HEK293 (cell line): ENCODE measurements around the gene NUDT3.

ENCODE experiments used
- CTCF ChIA-PET: fragments of 350-600 bp; formaldehyde crosslinking; extraction: SDS; loops from one replicate; lab custom pipeline; 2021; ENCODE audit warnings: antibody characterized with exemption; lab: Yijun Ruan, JAX
- POLR2A ChIA-PET: fragments of 300-600 bp; formaldehyde crosslinking; extraction: SDS; loops from one replicate; lab custom pipeline; 2020; ENCODE audit warnings: antibody characterized with exemption, inconsistent platforms; lab: Yijun Ruan, JAX
- H3K27ac ChIP-seq: fragments of 200-500 bp; sonication (Bioruptor generic); 2 replicates; pipeline ENCODE4 v1.5.1; 2014; ENCODE audit warnings: low read depth, low read length, control low read depth, inconsistent platforms; ENCODE audit errors: extremely low read depth
- H3K36me3 ChIP-seq, 2 experiments: fragments of 200-500 bp in 1 of 2; sonication (Bioruptor generic) in 1 of 2; 1 replicate in 1 of 2; 2 replicates in 1 of 2; pipeline ENCODE4 v1.5.1; 2014 to 2017; ENCODE audit warnings: inconsistent platforms in 2 of 2, low read length in 2 of 2; ENCODE audit not compliant: control insufficient read depth in 2 of 2, insufficient read depth in 1 of 2
- H3K4me1 ChIP-seq: fragments of 200-500 bp; sonication (Bioruptor generic); 2 replicates; pipeline ENCODE4 v1.5.1; 2014; ENCODE audit warnings: mild to moderate bottlenecking, low read length, inconsistent platforms; ENCODE audit not compliant: control insufficient read depth, insufficient read depth
- H3K4me3 ChIP-seq: 2 replicates; pipeline ENCODE4 v1.5.1; 2011; ENCODE audit warnings: low read depth, mild to moderate bottlenecking, control low read depth, low read length, moderate library complexity
- H3K9me3 ChIP-seq: fragments of 200-500 bp; sonication (Bioruptor generic); 2 replicates; pipeline ENCODE4 v1.5.1; 2014; ENCODE audit warnings: low read depth, low read length, inconsistent platforms; ENCODE audit not compliant: control insufficient read depth, insufficient read depth
- FEZF1 ChIP-seq: fragments of 450-650 bp; formaldehyde crosslinking; IDR thresholded peaks from 2 replicates; pipeline ENCODE4 v1.5.1; 2016; ENCODE audit warnings: missing biosample characterization, missing genetic modification characterization
- GLIS1 ChIP-seq: fragments of 450-650 bp; formaldehyde crosslinking; IDR thresholded peaks from 2 replicates; pipeline ENCODE4 v1.5.1; 2016; ENCODE audit warnings: missing biosample characterization, missing genetic modification characterization
- KLF1 ChIP-seq: fragments of 450-650 bp; formaldehyde crosslinking; IDR thresholded peaks from 2 replicates; pipeline ENCODE4 v1.5.1; 2016; ENCODE audit warnings: missing biosample characterization, missing genetic modification characterization
- KLF7 ChIP-seq: fragments of 450-650 bp; formaldehyde crosslinking; IDR thresholded peaks from 2 replicates; pipeline ENCODE4 v1.5.1; 2016; ENCODE audit warnings: missing biosample characterization, missing genetic modification characterization, borderline replicate concordance
- OVOL3 ChIP-seq: fragments of 450-650 bp; formaldehyde crosslinking; IDR thresholded peaks from 2 replicates; pipeline ENCODE4 v1.5.1; 2016; ENCODE audit warnings: missing biosample characterization, missing genetic modification characterization
- SCRT1 ChIP-seq: fragments of 450-650 bp; formaldehyde crosslinking; IDR thresholded peaks from 2 replicates; pipeline ENCODE4 v1.5.1; 2016; ENCODE audit warnings: missing biosample characterization, missing genetic modification characterization, borderline replicate concordance
- YY1 ChIP-seq: fragments of 450-650 bp; formaldehyde crosslinking; IDR thresholded peaks from 2 replicates; pipeline ENCODE4 v1.5.1; 2018; ENCODE audit warnings: missing biosample characterization, missing genetic modification characterization
- YY2 ChIP-seq: fragments of 450-650 bp; formaldehyde crosslinking; IDR thresholded peaks from 2 replicates; pipeline ENCODE4 v1.5.1; 2016; ENCODE audit warnings: missing biosample characterization, missing genetic modification characterization
- ZEB2 ChIP-seq: fragments of 450-650 bp; formaldehyde crosslinking; IDR thresholded peaks from 2 replicates; pipeline ENCODE4 v1.5.1; 2016; ENCODE audit warnings: missing biosample characterization, missing genetic modification characterization
- ZNF10 ChIP-seq: fragments of 450-650 bp; formaldehyde crosslinking; IDR thresholded peaks from 2 replicates; pipeline ENCODE4 v1.5.1; 2017; ENCODE audit warnings: missing biosample characterization, missing genetic modification characterization
- ZNF155 ChIP-seq: fragments of 450-650 bp; formaldehyde crosslinking; IDR thresholded peaks from 2 replicates; pipeline ENCODE4 v1.5.1; 2016; ENCODE audit warnings: missing biosample characterization, missing genetic modification characterization
- ZNF175 ChIP-seq: fragments of 450-650 bp; formaldehyde crosslinking; IDR thresholded peaks from 2 replicates; pipeline ENCODE4 v1.5.1; 2016; ENCODE audit warnings: missing biosample characterization, missing genetic modification characterization
- ZNF184 ChIP-seq: fragments of 450-650 bp; IDR thresholded peaks from 2 replicates; pipeline ENCODE4 v1.5.1; 2018; ENCODE audit warnings: missing biosample characterization, mild to moderate bottlenecking, missing genetic modification characterization
- ZNF221 ChIP-seq: fragments of 450-650 bp; formaldehyde crosslinking; IDR thresholded peaks from 2 replicates; pipeline ENCODE4 v1.5.1; 2017; ENCODE audit warnings: missing biosample characterization, missing genetic modification characterization, borderline replicate concordance
- ZNF23 ChIP-seq: fragments of 450-650 bp; formaldehyde crosslinking; IDR thresholded peaks from 2 replicates; pipeline ENCODE4 v1.5.1; 2016; ENCODE audit warnings: missing biosample characterization, missing genetic modification characterization, borderline replicate concordance
- ZNF248 ChIP-seq: fragments of 450-650 bp; formaldehyde crosslinking; IDR thresholded peaks from 2 replicates; pipeline ENCODE4 v1.5.1; 2017; ENCODE audit warnings: missing biosample characterization, missing genetic modification characterization
- ZNF433 ChIP-seq: fragments of 450-650 bp; formaldehyde crosslinking; IDR thresholded peaks from 2 replicates; pipeline ENCODE4 v1.5.1; 2016; ENCODE audit warnings: missing biosample characterization, missing genetic modification characterization, low read depth
- ZNF48 ChIP-seq: fragments of 450-650 bp; formaldehyde crosslinking; IDR thresholded peaks from 2 replicates; pipeline ENCODE4 v1.5.1; 2016; ENCODE audit warnings: missing biosample characterization, missing genetic modification characterization
- ZNF585B ChIP-seq: fragments of 450-650 bp; formaldehyde crosslinking; IDR thresholded peaks from 2 replicates; pipeline ENCODE4 v1.5.1; 2016; ENCODE audit warnings: missing biosample characterization, missing genetic modification characterization
- ZNF629 ChIP-seq: fragments of 450-650 bp; formaldehyde crosslinking; IDR thresholded peaks from 2 replicates; pipeline ENCODE4 v1.5.1; 2017; ENCODE audit warnings: missing biosample characterization, missing genetic modification characterization
- ZNF670 ChIP-seq: fragments of 450-650 bp; formaldehyde crosslinking; IDR thresholded peaks from 2 replicates; pipeline ENCODE4 v1.5.1; 2016; ENCODE audit warnings: missing biosample characterization, missing genetic modification characterization, low read depth
- ZNF785 ChIP-seq: fragments of 450-650 bp; formaldehyde crosslinking; IDR thresholded peaks from 2 replicates; pipeline ENCODE4 v1.5.1; 2016; ENCODE audit warnings: missing biosample characterization, missing genetic modification characterization
- TF ChIP-seq, protein P1 (sequence below): fragments of 450-650 bp; formaldehyde crosslinking; IDR thresholded peaks from 2 replicates; pipeline ENCODE4 v1.5.1; 2016; ENCODE audit warnings: missing biosample characterization, missing genetic modification characterization
- TF ChIP-seq, protein P2 (sequence below): fragments of 450-650 bp; formaldehyde crosslinking; IDR thresholded peaks from 2 replicates; pipeline ENCODE4 v1.5.1; 2017; ENCODE audit warnings: missing biosample characterization, missing genetic modification characterization
- TF ChIP-seq, protein P3 (sequence below): fragments of 450-650 bp; formaldehyde crosslinking; IDR thresholded peaks from 2 replicates; pipeline ENCODE4 v1.5.1; 2016; ENCODE audit warnings: missing biosample characterization, missing genetic modification characterization, borderline replicate concordance
- TF ChIP-seq, protein P4 (sequence below): fragments of 450-650 bp; formaldehyde crosslinking; IDR thresholded peaks from 2 replicates; pipeline ENCODE4 v1.5.1; 2016; ENCODE audit warnings: missing biosample characterization, missing genetic modification characterization
- TF ChIP-seq, protein P5 (sequence below): fragments of 450-650 bp; formaldehyde crosslinking; IDR thresholded peaks from 2 replicates; pipeline ENCODE4 v1.5.1; 2016; ENCODE audit warnings: missing biosample characterization, missing genetic modification characterization

The NUDT3 gene

DNA sequence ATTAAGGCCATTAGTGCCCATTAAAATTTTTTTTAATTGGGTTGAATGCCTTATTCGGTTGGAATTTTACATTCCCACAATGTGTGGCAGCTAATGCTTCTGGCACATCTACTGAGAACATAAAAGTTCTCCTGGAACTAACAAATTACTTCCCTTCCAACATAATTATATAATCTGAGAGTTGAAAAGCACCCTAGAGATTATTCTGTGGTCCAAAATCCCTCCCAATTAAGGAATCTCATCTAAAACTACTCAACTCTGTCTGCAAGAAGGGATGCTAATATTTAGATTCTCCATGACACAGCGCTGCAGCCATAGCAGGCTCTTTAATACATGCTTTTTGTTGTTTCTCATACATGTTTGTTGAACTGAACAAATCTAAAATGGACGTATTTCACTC lies 4.0 kb downstream of the NUDT3 start:
- H3K27ac ChIP-seq: no peak overlapping the region
- H3K4me1 ChIP-seq: peaks cover 26% of the 10 kb centered on the region
- CTCF ChIA-PET: interaction anchor here (0.7 kb wide), 1 partner anchor 70 kb away, joined by 3 read pairs; no protein-coding TSS in a partner anchor
- TF ChIP-seq KLF7: no peak
- no peak overlapping the region for H3K4me3 ChIP-seq
- no peaks in the 10 kb centered on the region for H3K36me3 ChIP-seq
- no peaks in the 10 kb centered on the region for H3K9me3 ChIP-seq
- POLR2A ChIA-PET: no interaction called here

DNA sequence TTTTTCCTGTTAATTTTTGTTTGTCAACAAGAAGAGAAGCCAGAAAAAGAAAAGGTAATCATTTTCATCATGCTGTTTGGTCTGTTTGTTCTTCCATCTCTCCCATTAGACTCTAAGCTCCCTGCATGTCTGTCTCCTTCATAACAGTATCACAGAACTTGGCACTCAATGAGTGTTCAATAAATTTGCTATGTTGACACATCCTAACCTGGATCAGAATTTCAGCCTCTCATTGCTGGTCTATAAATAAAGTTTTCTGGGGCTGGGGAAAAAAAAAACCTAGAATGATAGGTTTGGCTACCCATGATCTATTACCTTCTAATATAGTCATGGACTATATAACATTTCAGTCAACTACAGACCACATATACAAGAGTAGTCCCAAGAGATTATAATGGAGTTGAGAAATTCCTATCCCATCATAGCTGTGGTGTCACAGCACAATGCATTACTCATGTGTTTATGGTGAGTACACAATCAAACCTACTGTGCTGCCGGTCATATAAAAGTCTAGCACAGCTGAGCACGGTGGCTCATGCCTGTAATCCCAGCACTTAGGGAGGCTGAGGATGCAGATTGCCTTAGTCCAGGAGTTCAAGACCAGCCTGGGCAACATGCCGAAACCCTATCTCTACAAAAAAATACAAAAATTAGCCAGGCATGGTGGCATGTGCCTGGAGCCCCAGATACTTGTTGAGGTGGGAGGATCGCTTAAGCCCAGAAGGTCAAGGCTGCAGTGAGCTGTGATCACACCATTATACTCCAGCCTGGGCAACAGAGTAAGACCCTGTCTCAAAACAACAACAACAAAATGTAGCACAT lies 5.9 kb downstream of the NUDT3 start:
- Histone ChIP-seq H3K36me3 (peaks cover 0 to 4% of the 10 kb centered on the region in 2 experiments; a peak in 1 of 3 replicates), H3K9me3 (no peaks in the 10 kb centered on the region), H3K4me3 (no peak overlapping the region), H3K27ac (no peak overlapping the region), H3K4me1 (peaks cover 26% of the 10 kb centered on the region)
- ChIA-PET CTCF (interaction anchor here (0.6 to 2.3 kb wide), 9 partner anchors 10 to 673 kb away, joined by 3 to 8 read pairs (median 4); no protein-coding TSS in a partner anchor), POLR2A (interaction anchor here (0.6 to 1.4 kb wide), 2 partner anchors 39 to 96 kb away, joined by 3 to 7 read pairs; partner anchors contain the start of gene RPS10)
- TF ChIP-seq, protein P1, sequence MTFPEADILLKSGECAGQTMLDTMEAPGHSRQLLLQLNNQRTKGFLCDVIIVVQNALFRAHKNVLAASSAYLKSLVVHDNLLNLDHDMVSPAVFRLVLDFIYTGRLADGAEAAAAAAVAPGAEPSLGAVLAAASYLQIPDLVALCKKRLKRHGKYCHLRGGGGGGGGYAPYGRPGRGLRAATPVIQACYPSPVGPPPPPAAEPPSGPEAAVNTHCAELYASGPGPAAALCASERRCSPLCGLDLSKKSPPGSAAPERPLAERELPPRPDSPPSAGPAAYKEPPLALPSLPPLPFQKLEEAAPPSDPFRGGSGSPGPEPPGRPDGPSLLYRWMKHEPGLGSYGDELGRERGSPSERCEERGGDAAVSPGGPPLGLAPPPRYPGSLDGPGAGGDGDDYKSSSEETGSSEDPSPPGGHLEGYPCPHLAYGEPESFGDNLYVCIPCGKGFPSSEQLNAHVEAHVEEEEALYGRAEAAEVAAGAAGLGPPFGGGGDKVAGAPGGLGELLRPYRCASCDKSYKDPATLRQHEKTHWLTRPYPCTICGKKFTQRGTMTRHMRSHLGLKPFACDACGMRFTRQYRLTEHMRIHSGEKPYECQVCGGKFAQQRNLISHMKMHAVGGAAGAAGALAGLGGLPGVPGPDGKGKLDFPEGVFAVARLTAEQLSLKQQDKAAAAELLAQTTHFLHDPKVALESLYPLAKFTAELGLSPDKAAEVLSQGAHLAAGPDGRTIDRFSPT (tag by site-specific recombination): peak; percentile 93
- TF ChIP-seq, protein P2, sequence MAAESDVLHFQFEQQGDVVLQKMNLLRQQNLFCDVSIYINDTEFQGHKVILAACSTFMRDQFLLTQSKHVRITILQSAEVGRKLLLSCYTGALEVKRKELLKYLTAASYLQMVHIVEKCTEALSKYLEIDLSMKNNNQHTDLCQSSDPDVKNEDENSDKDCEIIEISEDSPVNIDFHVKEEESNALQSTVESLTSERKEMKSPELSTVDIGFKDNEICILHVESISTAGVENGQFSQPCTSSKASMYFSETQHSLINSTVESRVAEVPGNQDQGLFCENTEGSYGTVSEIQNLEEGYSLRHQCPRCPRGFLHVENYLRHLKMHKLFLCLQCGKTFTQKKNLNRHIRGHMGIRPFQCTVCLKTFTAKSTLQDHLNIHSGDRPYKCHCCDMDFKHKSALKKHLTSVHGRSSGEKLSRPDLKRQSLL (tag by site-specific recombination): no peak
- TF ChIP-seq SCRT1 (tag by site-specific recombination) (no peak), ZNF184 (tag by site-specific recombination) (peak; percentile 54), ZNF10 (tag by site-specific recombination) (peak; percentile 41; the same call in 1 of the 2 replicates), ZNF23 (tag by site-specific recombination) (no peak), ZNF155 (tag by site-specific recombination) (no peak), ZNF670 (tag by site-specific recombination) (no peak), ZNF221 (peak; percentile 33; the same call in 1 of the 2 replicates), FEZF1 (tag by site-specific recombination) (0 out of 2 replicates have a peak, but pooled peaks have one; percentile 37), ZNF48 (tag by site-specific recombination) (no peak), YY2 (tag by site-specific recombination) (no peak), KLF1 (tag by site-specific recombination) (no peak), ZNF629 (tag by site-specific recombination) (peak; percentile 97), ZNF175 (tag by site-specific recombination) (no peak), YY1 (tag by site-specific recombination) (no peak), ZNF433 (no peak), ZNF785 (tag by site-specific recombination) (no peak), GLIS1 (no peak), ZNF585B (tag by site-specific recombination) (no peak), ZEB2 (tag by site-specific recombination) (peak; percentile 97), OVOL3 (tag by site-specific recombination) (no peak), ZNF248 (no peak)
- TF ChIP-seq, protein P3, sequence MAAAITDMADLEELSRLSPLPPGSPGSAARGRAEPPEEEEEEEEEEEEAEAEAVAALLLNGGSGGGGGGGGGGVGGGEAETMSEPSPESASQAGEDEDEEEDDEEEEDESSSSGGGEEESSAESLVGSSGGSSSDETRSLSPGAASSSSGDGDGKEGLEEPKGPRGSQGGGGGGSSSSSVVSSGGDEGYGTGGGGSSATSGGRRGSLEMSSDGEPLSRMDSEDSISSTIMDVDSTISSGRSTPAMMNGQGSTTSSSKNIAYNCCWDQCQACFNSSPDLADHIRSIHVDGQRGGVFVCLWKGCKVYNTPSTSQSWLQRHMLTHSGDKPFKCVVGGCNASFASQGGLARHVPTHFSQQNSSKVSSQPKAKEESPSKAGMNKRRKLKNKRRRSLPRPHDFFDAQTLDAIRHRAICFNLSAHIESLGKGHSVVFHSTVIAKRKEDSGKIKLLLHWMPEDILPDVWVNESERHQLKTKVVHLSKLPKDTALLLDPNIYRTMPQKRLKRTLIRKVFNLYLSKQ (tag by site-specific recombination): no peak
- TF ChIP-seq, protein P4, sequence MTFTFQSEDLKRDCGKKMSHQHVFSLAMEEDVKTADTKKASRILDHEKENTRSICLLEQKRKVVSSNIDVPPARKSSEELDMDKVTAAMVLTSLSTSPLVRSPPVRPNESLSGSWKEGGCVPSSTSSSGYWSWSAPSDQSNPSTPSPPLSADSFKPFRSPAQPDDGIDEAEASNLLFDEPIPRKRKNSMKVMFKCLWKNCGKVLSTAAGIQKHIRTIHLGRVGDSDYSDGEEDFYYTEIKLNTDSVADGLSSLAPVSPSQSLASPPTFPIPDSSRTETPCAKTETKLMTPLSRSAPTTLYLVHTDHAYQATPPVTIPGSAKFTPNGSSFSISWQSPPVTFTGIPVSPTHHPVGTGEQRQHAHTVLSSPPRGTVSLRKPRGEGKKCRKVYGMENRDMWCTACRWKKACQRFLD (tag by site-specific recombination): no peak
- TF ChIP-seq, protein P5, sequence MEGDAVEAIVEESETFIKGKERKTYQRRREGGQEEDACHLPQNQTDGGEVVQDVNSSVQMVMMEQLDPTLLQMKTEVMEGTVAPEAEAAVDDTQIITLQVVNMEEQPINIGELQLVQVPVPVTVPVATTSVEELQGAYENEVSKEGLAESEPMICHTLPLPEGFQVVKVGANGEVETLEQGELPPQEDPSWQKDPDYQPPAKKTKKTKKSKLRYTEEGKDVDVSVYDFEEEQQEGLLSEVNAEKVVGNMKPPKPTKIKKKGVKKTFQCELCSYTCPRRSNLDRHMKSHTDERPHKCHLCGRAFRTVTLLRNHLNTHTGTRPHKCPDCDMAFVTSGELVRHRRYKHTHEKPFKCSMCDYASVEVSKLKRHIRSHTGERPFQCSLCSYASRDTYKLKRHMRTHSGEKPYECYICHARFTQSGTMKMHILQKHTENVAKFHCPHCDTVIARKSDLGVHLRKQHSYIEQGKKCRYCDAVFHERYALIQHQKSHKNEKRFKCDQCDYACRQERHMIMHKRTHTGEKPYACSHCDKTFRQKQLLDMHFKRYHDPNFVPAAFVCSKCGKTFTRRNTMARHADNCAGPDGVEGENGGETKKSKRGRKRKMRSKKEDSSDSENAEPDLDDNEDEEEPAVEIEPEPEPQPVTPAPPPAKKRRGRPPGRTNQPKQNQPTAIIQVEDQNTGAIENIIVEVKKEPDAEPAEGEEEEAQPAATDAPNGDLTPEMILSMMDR: no peak
